GM19324 (cell line): Measurements from ENCODE around the gene GLOD4.
"Not testable (repeated sequence)": the region's sequence is repeated elsewhere in the genome, so short reads cannot be mapped to it uniquely, and the experiment has no call there.

Experiments used
- ATAC-seq: cut with Tn5 transposase; IDR thresholded peaks from one replicate; pipeline ENCODE4 v1.9.1; 2021; ENCODE audit warnings: mild to moderate bottlenecking, moderate library complexity; ENCODE audit not compliant: unreplicated experiment, low FRiP score

GLOD4 gene

DNA sequence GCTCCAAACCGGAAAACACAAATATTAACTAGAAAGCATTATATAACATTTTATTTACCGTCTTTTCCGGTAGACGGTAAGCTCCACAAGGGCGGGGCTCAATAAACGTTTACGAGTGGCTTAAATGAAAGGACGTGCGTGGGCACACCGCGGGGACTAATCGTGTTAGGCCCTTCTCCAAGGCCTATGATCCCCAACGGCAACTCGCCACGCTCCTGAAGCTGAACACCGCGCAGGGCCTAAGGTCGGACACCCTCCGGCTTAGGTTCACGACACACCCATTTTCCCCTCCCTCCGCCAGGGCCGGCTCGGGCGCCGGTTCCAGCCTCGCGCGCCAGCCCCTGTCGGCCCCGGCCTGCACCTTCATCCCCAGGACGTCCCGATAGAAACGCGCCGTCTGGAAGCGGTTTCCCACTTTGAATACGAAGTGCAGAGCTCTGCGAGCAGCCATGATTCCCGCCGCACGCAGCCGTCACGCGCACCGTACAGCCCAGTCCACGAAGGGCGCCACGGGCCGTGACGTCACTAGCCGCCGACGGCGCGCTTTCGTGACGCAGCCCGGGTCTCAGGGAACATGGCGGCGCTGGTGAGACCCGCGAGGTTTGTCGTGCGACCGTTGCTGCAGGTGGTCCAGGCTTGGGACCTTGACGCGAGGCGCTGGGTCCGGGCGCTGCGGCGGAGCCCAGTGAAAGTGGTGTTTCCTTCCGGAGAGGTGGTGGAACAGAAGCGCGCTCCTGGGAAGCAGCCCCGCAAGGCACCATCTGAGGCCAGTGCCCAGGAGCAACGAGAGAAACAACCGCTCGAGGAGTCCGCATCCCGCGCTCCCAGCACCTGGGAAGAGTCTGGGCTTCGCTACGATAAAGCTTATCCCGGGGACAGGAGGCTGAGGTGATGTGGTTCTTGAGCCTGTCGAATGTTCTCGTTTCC lies at the start of gene GLOD4, which contains the start of gene MRM3:
Gene GLOD4, minus strand, starts transcription at position 476 of the 927 bp plus-strand sequence. Its CDS starts 25 bp downstream, at position 451.
Gene MRM3, plus strand, starts transcription at position 549 of the 927 bp plus-strand sequence. Its CDS starts 26 bp downstream, at position 575.
- peak; percentile 93 for ATAC-seq

- no peak for ATAC-seq
Observed at GRCh38 chr17:830950-831349, 48.9 kb upstream of the GLOD4 start.

GRCh38 chr17:830381-830780 lies 48.3 kb upstream of the GLOD4 start:
- no peak for ATAC-seq

- not testable (repeated sequence) for ATAC-seq
Observed at GRCh38 chr17:829614-830013, 47.5 kb upstream of the GLOD4 start.

- ATAC-seq: no peak
Observed at GRCh38 chr17:828761-829160, 46.7 kb upstream of the GLOD4 start.

DNA sequence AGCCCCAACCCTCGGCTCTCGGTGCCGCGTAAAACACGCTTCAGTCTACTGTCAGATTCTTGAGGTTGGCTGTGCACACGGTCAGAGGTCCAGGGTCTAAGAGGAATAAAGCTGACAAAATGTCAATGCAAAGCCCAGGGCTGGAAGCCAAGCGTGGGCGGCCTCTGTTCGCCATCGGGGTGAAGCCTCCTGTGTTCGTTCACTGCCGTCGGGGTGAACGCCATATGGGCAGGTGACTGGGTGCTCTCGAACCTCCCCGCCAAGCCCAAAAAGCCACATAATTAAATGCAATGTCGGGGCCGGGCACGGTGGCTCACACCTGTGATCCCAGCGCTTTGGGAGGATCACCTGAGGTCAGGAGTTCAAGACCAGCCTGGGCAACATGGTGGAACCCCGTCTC lies 44.7 kb upstream of the GLOD4 start:
- ATAC-seq: no peak

GRCh38 chr17:825216-825615 lies 43.1 kb upstream of the GLOD4 start:
- ATAC-seq: no peak

GRCh38 chr17:824378-824777 lies 42.3 kb upstream of the GLOD4 start:
- no peak for ATAC-seq

DNA sequence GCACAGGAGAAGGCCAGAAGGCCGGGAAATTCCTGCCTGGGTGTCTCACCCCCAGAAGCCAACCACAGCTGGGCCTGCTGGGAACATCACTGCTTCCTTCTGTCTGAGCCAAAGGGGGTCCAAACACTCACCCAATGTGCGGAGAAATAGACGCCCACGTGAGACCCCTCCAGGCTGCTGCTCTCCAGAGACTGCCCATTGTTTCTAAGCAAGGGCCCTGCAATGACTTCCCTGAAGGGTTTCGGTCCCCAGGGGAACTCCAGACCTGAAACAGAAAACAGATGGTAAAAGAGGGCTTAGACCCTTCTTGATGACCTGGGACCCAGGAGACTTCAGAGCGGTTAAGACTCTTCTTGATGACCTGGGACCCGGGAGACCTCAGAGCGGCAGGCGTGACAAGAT lies 41.4 kb upstream of the GLOD4 start:
- no peak for ATAC-seq

DNA sequence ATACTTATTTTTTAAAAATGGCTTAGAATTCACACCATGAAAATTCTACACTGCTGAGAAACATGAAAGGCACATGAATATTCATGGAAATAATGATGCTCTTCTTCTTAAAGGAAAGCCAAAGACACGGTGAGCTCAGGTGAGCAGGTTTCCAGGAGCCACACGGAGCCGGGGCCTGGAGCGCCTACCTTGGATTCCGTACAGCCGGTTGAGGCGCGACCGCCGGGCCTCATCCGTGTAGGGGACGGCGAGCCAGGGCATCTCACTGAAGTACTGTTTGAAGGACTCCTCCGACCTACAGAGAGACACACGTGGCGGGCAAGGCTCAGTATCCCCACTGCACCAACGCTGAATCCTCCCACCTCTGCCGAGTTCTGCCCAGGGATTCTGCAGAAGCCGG lies 37.2 kb upstream of the GLOD4 start:
- no peak for ATAC-seq

DNA sequence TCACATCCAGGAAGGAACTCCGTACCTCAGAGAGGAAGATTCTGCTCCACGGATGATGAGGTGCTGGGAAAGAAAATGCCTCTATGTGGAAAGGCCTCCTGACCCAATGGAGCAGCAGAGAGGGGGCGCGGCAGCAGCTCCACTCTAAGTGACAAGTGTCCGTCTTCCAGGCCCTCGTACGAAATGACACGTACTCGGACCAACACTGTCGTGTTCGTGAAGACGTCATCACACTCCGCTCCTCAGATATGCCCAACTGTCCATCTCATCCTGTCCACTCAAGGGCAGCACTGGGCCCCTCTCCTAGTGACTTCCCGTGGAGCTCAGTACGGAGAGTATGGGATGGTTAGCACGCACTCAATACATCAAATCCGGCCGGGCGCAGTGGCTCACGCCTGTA lies 32.3 kb upstream of the GLOD4 start:
- no peak for ATAC-seq

DNA sequence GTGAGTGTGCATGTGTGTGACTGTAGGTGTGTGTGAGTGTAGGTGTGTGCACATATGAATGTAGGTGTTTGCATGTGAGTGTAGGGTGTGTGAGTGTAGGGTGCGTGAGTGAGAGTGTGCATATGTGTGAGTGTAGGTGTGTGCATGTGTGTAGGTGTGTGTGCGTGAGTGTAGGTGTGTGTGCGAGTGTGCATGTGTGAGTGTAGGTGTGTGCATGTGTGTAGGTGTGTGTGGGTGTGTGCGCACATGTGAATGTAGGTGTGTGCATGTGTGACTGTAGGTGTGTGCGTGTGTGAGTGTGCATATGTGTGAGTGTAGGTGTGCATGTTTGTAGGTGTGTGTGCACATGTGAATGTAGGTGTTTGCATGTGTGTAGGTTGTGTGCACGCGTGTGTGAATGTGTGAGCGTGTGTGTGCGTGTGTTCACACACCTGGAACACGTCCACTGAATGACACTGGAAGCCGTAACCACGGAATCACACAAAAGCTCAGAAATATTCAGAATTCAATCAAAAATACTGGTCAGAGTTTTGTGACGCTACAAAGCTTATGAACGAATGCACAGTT lies 30.6 kb upstream of the GLOD4 start:
- no peak for ATAC-seq

GRCh38 chr17:811051-811784 lies 29.1 kb upstream of the GLOD4 start:
- no peak for ATAC-seq

DNA sequence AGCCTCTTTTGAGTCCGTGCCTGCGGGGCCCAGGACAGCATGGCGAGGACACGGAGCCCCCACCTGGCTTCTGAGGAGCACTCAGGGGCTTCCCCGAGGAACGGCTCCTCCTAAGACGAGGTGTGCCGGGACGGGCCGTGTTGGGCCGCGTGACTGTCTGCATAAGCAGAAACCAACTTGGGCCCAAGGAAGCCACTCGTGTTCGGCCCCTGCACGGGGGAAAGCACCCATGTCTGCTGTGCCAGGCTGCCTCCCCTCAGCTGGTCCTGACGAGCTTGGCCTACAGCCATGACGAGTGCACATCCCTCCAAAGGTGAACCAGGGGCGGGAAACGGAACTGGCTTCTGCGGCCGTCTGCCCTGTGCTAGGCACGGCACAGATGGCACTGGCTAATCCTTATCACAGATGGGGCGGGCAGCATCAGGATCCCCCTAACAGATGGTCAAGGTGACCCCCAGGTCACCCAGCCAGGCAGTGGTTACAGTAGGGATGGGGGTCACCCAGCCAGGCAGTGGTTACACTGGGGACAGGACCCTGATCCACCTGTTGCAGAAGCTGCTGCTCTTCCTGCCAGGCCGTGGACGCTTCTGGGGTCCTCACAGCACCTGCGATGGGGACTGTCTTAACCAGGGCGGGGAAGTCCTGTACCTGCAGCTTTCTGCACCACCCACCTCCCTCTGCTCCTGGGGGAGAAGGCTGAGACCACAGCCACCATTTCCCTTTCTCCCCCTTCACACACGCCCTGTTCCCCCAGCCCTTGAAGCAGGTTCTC lies 25.6 kb upstream of the GLOD4 start:
- no peak for ATAC-seq

- no peak for ATAC-seq
Observed at GRCh38 chr17:806781-807522, 24.9 kb upstream of the GLOD4 start.

- no peak for ATAC-seq
Observed at GRCh38 chr17:806346-806745, 24.3 kb upstream of the GLOD4 start.

GRCh38 chr17:805886-806285 lies 23.8 kb upstream of the GLOD4 start:
- ATAC-seq: not testable (repeated sequence)

- ATAC-seq: no peak
Observed at GRCh38 chr17:804541-805435, 22.7 kb upstream of the GLOD4 start.
